ENCODE results near the gene APOD. TPM values are rescaled to one million over a fixed set of nuclear protein-coding genes. Genes with fewer than 3 reads are reported as not detected.

Gene APOD
- total and polyA plus RNA-seq, 2 of the 4 experiments (the other 2 are of a cell fraction) = 0.36 TPM; not detected in 1

DNA sequence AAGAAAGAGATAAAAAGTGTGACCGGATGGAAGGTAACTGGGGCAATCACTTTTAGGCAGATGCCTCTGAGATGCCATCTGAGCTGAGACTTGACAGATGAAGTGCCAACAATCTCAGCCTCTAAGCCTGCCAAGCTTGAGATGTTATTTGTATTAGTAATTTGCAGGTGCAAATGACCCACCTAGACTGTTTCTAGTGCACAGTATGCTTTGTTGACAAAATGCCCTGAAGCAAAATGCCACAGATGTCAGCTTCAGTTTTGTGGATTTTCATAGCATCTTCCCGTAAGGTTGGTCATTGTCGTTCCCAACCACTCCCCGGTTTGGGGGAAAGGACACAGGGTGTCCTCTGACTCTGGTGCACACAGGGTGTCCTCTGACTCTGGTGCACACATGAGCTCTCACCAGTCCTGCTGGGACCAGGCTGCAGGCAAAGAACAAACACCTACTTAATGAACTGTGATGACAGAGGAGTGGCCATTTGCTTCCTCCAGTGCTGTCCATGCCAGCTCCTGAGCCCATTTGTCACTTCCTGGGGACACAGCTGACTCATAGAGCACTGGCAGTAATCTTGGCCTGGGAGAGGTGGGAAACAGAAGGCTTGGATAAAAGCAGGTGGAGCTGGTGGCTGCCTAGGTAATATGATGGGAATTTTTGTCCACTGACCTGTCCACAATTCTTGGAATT is 23.9 kb downstream of the APOD start:
- H4K91ac ChIP-seq (ENCODE audit: insufficient read depth, low read depth, low read length) = no peak overlapping the region
- no peak overlapping the region for H3K18ac ChIP-seq (ENCODE audit: low read depth, low read length)
- H4K20me1 ChIP-seq (ENCODE audit: insufficient read depth, low read length) = no peaks in the 10 kb centered on the region
- no peak overlapping the region for H3K27ac ChIP-seq (ENCODE audit: insufficient read depth, low read length)
- no TSS peak for BruUV-seq (replicated peaks)
- peaks cover 5% of the 10 kb centered on the region; the same call in 1 of the 2 replicates for H3K9me3 ChIP-seq (ENCODE audit: control insufficient read depth, insufficient read depth, low read length)
- H3K23ac ChIP-seq (ENCODE audit: low read depth, low read length) = no peak overlapping the region
- dilution Hi-C loops (cut with HindIII; ENCODE audit: low sequenced_read_pairs, unreplicated experiment) = no loop called here
- 64% methylated on average over 3 of the region's 4 CpGs; no CpG with 5 or more reads in 1 of the 2 experiments for WGBS, 2 experiments (ENCODE audit: extremely low coverage in 2 of 2, insufficient read length in 1 of 2)
- H3K4me1 ChIP-seq (ENCODE audit: control insufficient read depth, insufficient read depth, low read length) = no peaks in the 10 kb centered on the region
- ATAC-seq (ENCODE audit: low read depth) (no peak), DNase-seq (no peak)
- no peak overlapping the region for H3K9ac ChIP-seq (ENCODE audit: low read depth, low read length)
- TF ChIP-seq, protein P1, sequence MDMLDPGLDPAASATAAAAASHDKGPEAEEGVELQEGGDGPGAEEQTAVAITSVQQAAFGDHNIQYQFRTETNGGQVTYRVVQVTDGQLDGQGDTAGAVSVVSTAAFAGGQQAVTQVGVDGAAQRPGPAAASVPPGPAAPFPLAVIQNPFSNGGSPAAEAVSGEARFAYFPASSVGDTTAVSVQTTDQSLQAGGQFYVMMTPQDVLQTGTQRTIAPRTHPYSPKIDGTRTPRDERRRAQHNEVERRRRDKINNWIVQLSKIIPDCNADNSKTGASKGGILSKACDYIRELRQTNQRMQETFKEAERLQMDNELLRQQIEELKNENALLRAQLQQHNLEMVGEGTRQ (IDR thresholded peaks at IDR 0.05; ENCODE audit: low read depth, low read length) = no peak
- TF ChIP-seq RFX5 (IDR thresholded peaks at IDR 0.05; ENCODE audit: low read depth, low read length) (no peak), RAD21 (IDR thresholded peaks at IDR 0.05; ENCODE audit: low read length) (no peak), NFE2L2 (IDR thresholded peaks at IDR 0.05; ENCODE audit: low read depth, low read length) (no peak), MXI1 (IDR thresholded peaks at IDR 0.05; ENCODE audit: borderline replicate concordance, low read depth, low read length) (no peak), BHLHE40 (IDR thresholded peaks at IDR 0.05; ENCODE audit: low read depth, low read length) (no peak), POLR2A (IDR thresholded peaks at IDR 0.05; ENCODE audit: low read depth, low read length) (no peak), RCOR1 (IDR thresholded peaks at IDR 0.05; ENCODE audit: insufficient replicate concordance, low read length) (no peak), CHD1 (IDR thresholded peaks at IDR 0.05; ENCODE audit: low read depth, low read length) (no peak), MAZ (IDR thresholded peaks at IDR 0.05; ENCODE audit: borderline replicate concordance, low read depth, low read length) (no peak), FOS (IDR thresholded peaks at IDR 0.05; ENCODE audit: low read depth, low read length) (no peak), SMC3 (IDR thresholded peaks at IDR 0.05; ENCODE audit: low read depth, low read length) (no peak), CEBPB (IDR thresholded peaks at IDR 0.05; ENCODE audit: low read depth, low read length) (no peak), MAFK (IDR thresholded peaks at IDR 0.05; ENCODE audit: low read depth, low read length) (no peak)
- TF ChIP-seq, protein P2, sequence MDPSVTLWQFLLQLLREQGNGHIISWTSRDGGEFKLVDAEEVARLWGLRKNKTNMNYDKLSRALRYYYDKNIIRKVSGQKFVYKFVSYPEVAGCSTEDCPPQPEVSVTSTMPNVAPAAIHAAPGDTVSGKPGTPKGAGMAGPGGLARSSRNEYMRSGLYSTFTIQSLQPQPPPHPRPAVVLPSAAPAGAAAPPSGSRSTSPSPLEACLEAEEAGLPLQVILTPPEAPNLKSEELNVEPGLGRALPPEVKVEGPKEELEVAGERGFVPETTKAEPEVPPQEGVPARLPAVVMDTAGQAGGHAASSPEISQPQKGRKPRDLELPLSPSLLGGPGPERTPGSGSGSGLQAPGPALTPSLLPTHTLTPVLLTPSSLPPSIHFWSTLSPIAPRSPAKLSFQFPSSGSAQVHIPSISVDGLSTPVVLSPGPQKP (IDR thresholded peaks at IDR 0.05; ENCODE audit: borderline replicate concordance, low read depth, low read length) = no peak
- TF ChIP-seq, protein P3, sequence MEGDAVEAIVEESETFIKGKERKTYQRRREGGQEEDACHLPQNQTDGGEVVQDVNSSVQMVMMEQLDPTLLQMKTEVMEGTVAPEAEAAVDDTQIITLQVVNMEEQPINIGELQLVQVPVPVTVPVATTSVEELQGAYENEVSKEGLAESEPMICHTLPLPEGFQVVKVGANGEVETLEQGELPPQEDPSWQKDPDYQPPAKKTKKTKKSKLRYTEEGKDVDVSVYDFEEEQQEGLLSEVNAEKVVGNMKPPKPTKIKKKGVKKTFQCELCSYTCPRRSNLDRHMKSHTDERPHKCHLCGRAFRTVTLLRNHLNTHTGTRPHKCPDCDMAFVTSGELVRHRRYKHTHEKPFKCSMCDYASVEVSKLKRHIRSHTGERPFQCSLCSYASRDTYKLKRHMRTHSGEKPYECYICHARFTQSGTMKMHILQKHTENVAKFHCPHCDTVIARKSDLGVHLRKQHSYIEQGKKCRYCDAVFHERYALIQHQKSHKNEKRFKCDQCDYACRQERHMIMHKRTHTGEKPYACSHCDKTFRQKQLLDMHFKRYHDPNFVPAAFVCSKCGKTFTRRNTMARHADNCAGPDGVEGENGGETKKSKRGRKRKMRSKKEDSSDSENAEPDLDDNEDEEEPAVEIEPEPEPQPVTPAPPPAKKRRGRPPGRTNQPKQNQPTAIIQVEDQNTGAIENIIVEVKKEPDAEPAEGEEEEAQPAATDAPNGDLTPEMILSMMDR (conservative IDR thresholded peaks at IDR 0.05; ENCODE audit: low read depth, low read length) = no peak
- intact Hi-C loops (cut with micrococcal nuclease) = no loop called here
- H3K36me3 ChIP-seq (ENCODE audit: control insufficient read depth, insufficient read depth, low read length) = no peaks in the 10 kb centered on the region
- POLR2A ChIA-PET (ENCODE audit: unreplicated experiment) = no interaction called here
- no peak overlapping the region for H2BK15ac ChIP-seq (ENCODE audit: low read depth, low read length)
- H3K79me1 ChIP-seq (ENCODE audit: low read depth in 1 of 2, low read length in 2 of 2) = no peaks in the 10 kb centered on the region
- H2BK5ac ChIP-seq (ENCODE audit: low read depth, low read length, poor library complexity, severe bottlenecking) = no peak overlapping the region
- H3K9me1 ChIP-seq (ENCODE audit: insufficient read depth, low read length) = no peaks in the 10 kb centered on the region
- no peak overlapping the region for H2BK20ac ChIP-seq (ENCODE audit: low read depth, low read length)
- in situ Hi-C loops (cut with MboI; ENCODE audit: low sequenced_read_pairs) = no loop called here
- no peak overlapping the region for H4K5ac ChIP-seq (ENCODE audit: low read depth, low read length)
- peaks cover 26% of the 10 kb centered on the region for H3K27me3 ChIP-seq (ENCODE audit: control insufficient read depth, insufficient read depth, low read length)
- H3K14ac ChIP-seq (replicated peaks; ENCODE audit: low read depth, low read length) = no peak overlapping the region
- H2AK9ac ChIP-seq (replicated peaks; ENCODE audit: low read depth, low read length, poor library complexity) = no peak overlapping the region
- H2AK5ac ChIP-seq (ENCODE audit: low read depth, low read length) = no peak overlapping the region
- no peak overlapping the region for H4K8ac ChIP-seq (ENCODE audit: low read depth in 2 of 2, low read length in 2 of 2)
- no peak overlapping the region for H2BK120ac ChIP-seq (ENCODE audit: low read depth, low read length)
- H2AFZ ChIP-seq (replicated peaks; ENCODE audit: low read length, poor library complexity) = peak overlapping the region; percentile 23
- H3K4ac ChIP-seq (ENCODE audit: low read depth, low read length) = no peak overlapping the region
- CTCF ChIA-PET = no interaction called here
- no peak overlapping the region for H3K4me2 ChIP-seq (ENCODE audit: low read depth, low read length)
- H3K56ac ChIP-seq (ENCODE audit: extremely low read depth, insufficient read depth, low read length) = no peak overlapping the region
- no peak overlapping the region for H3K4me3 ChIP-seq (ENCODE audit: insufficient read depth, low read depth, low read length)

Measured in IMR-90 (cell line).